Neural progenitor cell (in vitro differentiated cells): ENCODE results near the gene AHSP.

Experiments
- CTCF ChIP-seq: fragments of 200-600 bp; sonication (generic); IDR thresholded peaks from 2 replicates; pipeline ENCODE4 v1.5.1; 2017; ENCODE audit warnings: antibody characterized with exemption, mild to moderate bottlenecking
- EZH2phosphoT487 ChIP-seq: fragments of 200-600 bp; sonication (generic); IDR thresholded peaks from 2 replicates; pipeline ENCODE4 v1.6.1; 2017; ENCODE audit warnings: antibody characterized with exemption

DNA sequence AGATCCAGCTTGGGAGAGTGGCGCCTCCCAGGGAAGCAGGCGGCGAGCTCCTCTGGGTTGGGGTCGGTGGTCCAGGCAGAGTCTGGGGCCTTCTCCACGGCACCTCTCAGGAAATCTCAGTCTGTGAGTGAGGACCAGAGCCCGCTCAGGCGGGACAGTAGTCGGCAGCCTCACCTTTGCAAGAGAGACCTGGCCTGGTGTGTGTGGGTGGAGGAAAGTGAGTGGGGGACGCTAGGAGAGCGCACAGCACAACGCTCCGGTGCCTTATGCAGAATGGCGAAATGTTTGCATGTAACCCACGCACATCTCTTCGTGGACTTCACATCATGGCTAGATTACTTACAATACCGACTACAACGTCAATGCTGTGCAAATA is 2.2 kb downstream of the AHSP start:
- TF ChIP-seq CTCF (no peak), EZH2phosphoT487 (no peak)
